Measurements from ENCODE around the gene CAMK4. TPM values are rescaled to one million over a fixed set of nuclear protein-coding genes. Genes with fewer than 3 reads are reported as not detected.

Gene CAMK4
- total RNA-seq, 4 donors from 2014 or later: 0.75 to 5.6 (median 4.7) TPM

GRCh38 chr5:111518777-111519176 lies 294.6 kb downstream of the CAMK4 start:
- H3K4me1 ChIP-seq: peaks cover 0 to under 1% (median 0%) of the 10 kb centered on the region in 4 donors
- H3K9me3 ChIP-seq: no peaks in the 10 kb centered on the region
- H3K27me3 ChIP-seq: no peaks in the 10 kb centered on the region
- no peaks in the 10 kb centered on the region for H3K36me3 ChIP-seq
- no peak overlapping the region for H3K4me3 ChIP-seq
- TF ChIP-seq CTCF (IDR thresholded peaks at IDR 0.05) (no peak), POLR2A (IDR thresholded peaks at IDR 0.05) (no peak), EP300 (IDR thresholded peaks at IDR 0.05; ENCODE audit: low read depth) (no peak), POLR2AphosphoS5 (IDR thresholded peaks at IDR 0.05) (no peak)
- H3K27ac ChIP-seq: no peak overlapping the region
- in situ Hi-C loops (cut with MboI; ENCODE audit: low pct_ligation_motif_present in 1 of 4, low pct_unique_long_range_greater_than_20kb in 1 of 4, low sequenced_read_pairs in 3 of 4): no loop called here
- WGBS, 2 donors (ENCODE audit: low coverage in 1 of 2): 95% methylated on average over 2 of the region's 2 CpGs; no CpG with 5 or more reads in 1 of the 2 donors
- intact Hi-C loops (cut with DNase I; ENCODE audit: low total_unique reads): no loop called here
- DNase-seq: no peak

- WGBS, 2 donors (ENCODE audit: low coverage in 1 of 2): 52 to 60% methylated on average over 3 of the region's 3 CpGs
- H3K4me1 ChIP-seq: no peaks in the 10 kb centered on the region
- in situ Hi-C loops (cut with MboI; ENCODE audit: low pct_ligation_motif_present in 1 of 4, low pct_unique_long_range_greater_than_20kb in 1 of 4, low sequenced_read_pairs in 3 of 4) (no loop called here), intact Hi-C loops (cut with DNase I; ENCODE audit: low total_unique reads) (no loop called here)
- no peak for TF ChIP-seq POLR2A (IDR thresholded peaks at IDR 0.05)
- no peak for TF ChIP-seq EP300 (IDR thresholded peaks at IDR 0.05; ENCODE audit: low read depth)
- TF ChIP-seq POLR2AphosphoS5 (IDR thresholded peaks at IDR 0.05): no peak
- TF ChIP-seq CTCF (IDR thresholded peaks at IDR 0.05): no peak
- no peak overlapping the region for H3K27ac ChIP-seq
- no peak for DNase-seq
- no peaks in the 10 kb centered on the region for H3K36me3 ChIP-seq
- no peaks in the 10 kb centered on the region for H3K27me3 ChIP-seq
- H3K4me3 ChIP-seq: no peak overlapping the region
- H3K9me3 ChIP-seq: no peaks in the 10 kb centered on the region
Observed at GRCh38 chr5:111520908-111521307, 296.7 kb downstream of the CAMK4 start.

GRCh38 chr5:111528056-111528455 lies 303.9 kb downstream of the CAMK4 start:
- Histone ChIP-seq H3K4me1 (peaks cover 0 to 9% (median 0%) of the 10 kb centered on the region in 4 donors), H3K4me3 (no peak overlapping the region), H3K9me3 (no peaks in the 10 kb centered on the region), H3K27ac (no peak overlapping the region), H3K27me3 (no peaks in the 10 kb centered on the region), H3K36me3 (no peaks in the 10 kb centered on the region)
- intact Hi-C loops (cut with DNase I; ENCODE audit: low total_unique reads): no loop called here
- in situ Hi-C loops (cut with MboI; ENCODE audit: low pct_ligation_motif_present in 1 of 4, low pct_unique_long_range_greater_than_20kb in 1 of 4, low sequenced_read_pairs in 3 of 4): no loop called here
- no peak for DNase-seq
- TF ChIP-seq CTCF (IDR thresholded peaks at IDR 0.05) (no peak), EP300 (IDR thresholded peaks at IDR 0.05; ENCODE audit: low read depth) (no peak), POLR2A (IDR thresholded peaks at IDR 0.05) (no peak), POLR2AphosphoS5 (IDR thresholded peaks at IDR 0.05) (no peak)
- 88 to 92% methylated on average over 3 of the region's 3 CpGs for WGBS, 2 donors (ENCODE audit: low coverage in 1 of 2)

- 28 to 31% methylated on average over 4 to 10 of the region's 10 CpGs for WGBS, 2 donors (ENCODE audit: low coverage in 1 of 2)
- peak; percentile 59 for DNase-seq
- Histone ChIP-seq H3K27me3 (no peaks in the 10 kb centered on the region), H3K4me1 (peaks cover 0 to 9% (median 0%) of the 10 kb centered on the region in 4 donors), H3K9me3 (no peaks in the 10 kb centered on the region), H3K4me3 (no peak overlapping the region), H3K27ac (peak overlapping the region in 1 of 4 donors; percentile 4), H3K36me3 (no peaks in the 10 kb centered on the region)
- TF ChIP-seq EP300 (IDR thresholded peaks at IDR 0.05; ENCODE audit: low read depth): no peak
- no peak for TF ChIP-seq POLR2A (IDR thresholded peaks at IDR 0.05)
- no peak for TF ChIP-seq POLR2AphosphoS5 (IDR thresholded peaks at IDR 0.05)
- TF ChIP-seq CTCF (IDR thresholded peaks at IDR 0.05): no peak
- intact Hi-C loops (cut with DNase I; ENCODE audit: low total_unique reads) (no loop called here), in situ Hi-C loops (cut with MboI; ENCODE audit: low pct_ligation_motif_present in 1 of 4, low pct_unique_long_range_greater_than_20kb in 1 of 4, low sequenced_read_pairs in 3 of 4) (no loop called here)
Observed at GRCh38 chr5:111530298-111530740, 306.1 kb downstream of the CAMK4 start.

Data from transverse colon (tissue), 4 donors.